H1 (cell line): ENCODE measurements around the gene JPH2. TPM values are rescaled to one million over a fixed set of nuclear protein-coding genes. Genes with fewer than 3 reads are reported as not detected.

Experiments used
- EZH2 ChIP-seq: fragments of 200-600 bp; sonication (generic); IDR thresholded peaks from 2 replicates; pipeline ENCODE4 v1.7.1; 2012; ENCODE audit warnings: low read depth, mild to moderate bottlenecking, moderate library complexity, low read length, inconsistent platforms; ENCODE audit not compliant: severe bottlenecking
- HDAC2 ChIP-seq, 2 experiments: fragments of 300-600 bp in 1 of 2; sonication (generic) in 1 of 2; IDR thresholded peaks; 2 replicates each; pipeline ENCODE4 v1.6.1; 2011 to 2012; ENCODE audit warnings: low read depth in 2 of 2, low read length in 2 of 2, mild to moderate bottlenecking in 2 of 2, moderate library complexity in 2 of 2, borderline replicate concordance in 1 of 2, inconsistent platforms in 1 of 2
- NANOG ChIP-seq: IDR thresholded peaks from 2 replicates; pipeline ENCODE4 v1.6.1; 2011; ENCODE audit warnings: low read length, low read depth, mild to moderate bottlenecking, inconsistent platforms; ENCODE audit not compliant: insufficient read depth, poor library complexity, severe bottlenecking
- polyA plus RNA-seq, 7 experiments: library from polyadenylated mRNA; depleted of rRNA in 3 of 7; stranded (reverse) in 5 of 7; unstranded in 2 of 7; fragments of >200 nt in 5 of 7; fragments of 200-250 nt in 2 of 7; gene quantifications; 1 replicate in 5 of 7; 2 replicates in 1 of 7; 4 replicates in 1 of 7; pipeline versions ENCODE4 v1.2.1 to v1.2.3, GENCODE V29; 2011 to 2013; ENCODE audit warnings: missing spikeins in 2 of 7, mixed read lengths in 2 of 7
- total RNA-seq: library from RNA; stranded (reverse); fragmentation: NEBNext Ultra II Directional; extraction: Animal tissue kit (Norgen Biotek cat#: 25700); gene quantifications from 2 replicates; pipeline ENCODE4 v1.2.1, GENCODE V29; 2021

Gene JPH2
- total and polyA plus RNA-seq, 2 of the 8 experiments (the other 6 are each of a cell fraction or from before 2014, with no cell fraction given), result 0.59 to 1.3 TPM

DNA sequence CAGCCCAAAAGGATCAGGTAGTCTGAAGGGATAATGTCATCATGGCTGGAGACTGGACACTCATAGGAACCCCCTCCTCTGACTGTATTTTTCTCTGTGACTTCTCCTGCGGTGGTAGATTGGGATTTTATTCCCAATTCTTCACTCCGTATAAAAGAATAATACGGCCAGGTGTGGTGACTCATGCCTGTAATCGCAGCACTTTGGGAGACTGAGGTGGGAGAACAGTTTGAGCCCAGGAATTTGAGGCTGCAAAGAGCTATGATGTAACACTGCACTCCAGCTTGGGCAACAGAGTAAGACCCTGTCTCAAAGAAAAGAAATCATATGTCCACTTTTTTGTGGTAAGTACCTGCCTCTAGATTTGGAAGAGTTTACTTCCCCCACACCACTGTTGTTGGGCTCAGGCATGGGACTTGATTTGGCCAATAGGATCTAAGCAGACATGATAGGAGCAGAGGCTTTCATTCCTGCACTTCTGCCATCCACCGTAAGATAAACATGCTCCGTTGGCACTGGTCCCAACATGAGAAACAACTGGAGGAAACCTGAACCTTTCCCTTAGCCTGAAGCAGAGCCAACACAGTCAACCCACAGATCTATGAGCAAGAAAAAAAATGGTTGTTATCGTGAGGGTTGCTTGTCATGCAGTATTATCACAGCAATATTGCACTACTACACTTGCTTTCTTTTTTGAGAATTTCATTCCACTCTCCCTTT lies 82.0 kb downstream of the JPH2 start (continued):
- TF ChIP-seq NANOG, result no peak
- TF ChIP-seq EZH2, result no peak
- TF ChIP-seq HDAC2 (IDR thresholded peaks at IDR 0.05; ENCODE audit: borderline replicate concordance in 1 of 2, low read depth in 2 of 2, low read length in 2 of 2), result no peak
